Natural killer cell treated with Interleukin-12 subunit alpha and Interleukin-12 subunit beta and Interleukin-15 and Interleukin-18, amount 100 ng/mL, for 72 hours (primary cell): ENCODE measurements around the gene KCNT2. TPM values are rescaled to one million over a fixed set of nuclear protein-coding genes. Genes with fewer than 3 reads are reported as not detected.

Experiments
- total RNA-seq, 2 donors: library from RNA; stranded (reverse); gene quantifications; one replicate each; pipeline ENCODE4 v1.2.3, GENCODE V29; 2022

The KCNT2 gene
- total RNA-seq, 2 donors from 2014 or later = not detected

Other genes with a start within 250 kb of the KCNT2 start
- 1 to 10 TPM; 8.8 to 9.4 TPM for gene CFH, start 43.6 kb upstream of the KCNT2 start, total RNA-seq
- not detected for gene CFHR3, start 166.4 kb upstream of the KCNT2 start, total RNA-seq
- not detected for gene CFHR1, start 211.3 kb upstream of the KCNT2 start, total RNA-seq